Mammary microvascular endothelial cell (primary cell): ENCODE results near the gene ATL1. TPM values are rescaled to one million over a fixed set of nuclear protein-coding genes. Genes with fewer than 3 reads are reported as not detected.

Source experiments
- total RNA-seq: library from RNA; depleted of rRNA; stranded (reverse); fragments of >200 nt; gene quantifications from 2 replicates; pipeline ENCODE4 v1.2.3, GENCODE V29; 2015

The ATL1 gene
- 5.1 and 6.4 TPM in 2 replicates for total RNA-seq

DNA sequence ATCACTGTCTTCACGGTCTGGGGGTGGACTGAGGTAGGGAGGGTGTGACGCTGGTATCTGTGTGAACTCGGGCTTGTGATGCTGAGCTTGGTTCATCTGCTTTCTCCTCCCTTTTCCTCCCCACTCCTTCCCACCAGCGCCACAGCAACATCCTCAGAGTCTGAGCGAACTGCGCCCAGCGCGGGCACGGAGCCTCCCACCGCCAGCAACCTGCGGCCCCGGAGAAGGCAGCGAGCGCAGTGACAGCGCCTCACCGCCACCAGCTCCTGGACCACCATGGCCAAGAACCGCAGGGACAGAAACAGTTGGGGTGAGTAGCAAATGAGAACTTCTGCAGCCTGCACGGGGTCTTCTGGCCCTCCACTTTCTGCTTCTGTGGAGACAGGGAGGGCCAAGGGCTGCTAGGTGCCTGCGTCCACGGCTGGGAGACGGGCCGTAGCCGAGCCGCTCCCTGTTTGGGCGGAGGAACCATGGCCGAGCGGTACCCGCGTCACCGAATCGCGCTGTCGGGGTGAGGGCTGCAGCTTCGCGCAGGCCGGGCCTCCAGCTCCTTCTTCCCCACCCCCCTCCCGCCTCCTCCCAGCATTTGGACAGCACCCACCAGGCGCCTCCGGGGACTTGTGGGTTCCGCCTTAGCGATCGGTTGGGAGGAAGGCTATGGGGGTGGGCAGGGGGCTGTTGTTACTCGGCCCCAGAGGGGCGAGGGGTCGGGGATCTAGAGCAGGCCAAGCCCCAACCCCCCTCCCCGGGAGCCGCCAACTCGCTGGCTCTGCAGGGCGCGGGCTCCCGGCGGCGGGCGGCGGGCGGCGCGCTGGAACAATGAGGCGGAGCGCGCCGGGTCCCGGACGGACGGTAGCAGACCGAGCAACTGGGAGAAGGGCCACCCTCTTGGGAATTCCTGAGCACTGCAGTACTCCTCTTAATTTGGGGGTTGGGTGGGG lies at the start of gene ATL1:
ATL1 (plus strand) TSS at position 156 of the 941 bp plus-strand sequence; CDS start at position 277, 121 bp downstream.

DNA sequence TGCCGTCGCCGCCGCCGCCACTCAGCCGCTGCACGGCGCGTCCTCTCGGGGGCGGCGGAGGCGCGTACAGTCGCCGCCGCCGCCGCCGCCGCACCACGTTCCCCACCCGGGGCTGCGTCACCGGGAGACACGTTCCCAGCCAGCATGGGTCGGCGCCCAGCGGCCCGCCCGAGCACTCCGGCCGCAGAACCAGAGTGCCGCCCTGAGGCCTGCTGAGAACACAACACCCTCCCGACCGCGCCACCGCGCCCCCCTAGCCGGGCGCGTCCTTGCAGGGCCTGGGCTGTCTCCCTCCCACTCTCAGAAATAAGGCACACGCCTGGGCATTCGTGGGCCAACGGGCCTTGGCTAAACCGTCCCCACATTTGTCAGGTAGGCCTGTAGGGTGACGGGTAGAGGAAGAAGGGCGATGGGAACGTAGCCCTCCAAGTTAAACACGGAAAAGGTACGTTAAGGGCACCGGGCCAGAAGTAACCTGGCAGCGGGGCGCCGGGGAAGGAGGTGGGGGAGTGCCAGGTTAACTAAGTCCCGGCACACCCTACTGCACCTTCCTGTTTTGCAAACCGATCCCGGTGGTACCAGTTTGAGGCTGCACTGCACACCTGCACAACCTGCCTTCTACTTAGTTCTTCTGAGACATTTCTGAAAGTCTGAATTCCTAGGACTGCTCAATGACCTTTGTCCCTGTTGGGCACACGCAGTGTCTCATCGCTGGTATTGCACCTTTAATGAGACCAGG lies 27.3 kb upstream of the ATL1 start, which contains the start of gene MAP4K5:
MAP4K5 (minus strand) TSS at position 68 of the 739 bp plus-strand sequence. CDS start 520 bp downstream, outside the sequence.

DNA sequence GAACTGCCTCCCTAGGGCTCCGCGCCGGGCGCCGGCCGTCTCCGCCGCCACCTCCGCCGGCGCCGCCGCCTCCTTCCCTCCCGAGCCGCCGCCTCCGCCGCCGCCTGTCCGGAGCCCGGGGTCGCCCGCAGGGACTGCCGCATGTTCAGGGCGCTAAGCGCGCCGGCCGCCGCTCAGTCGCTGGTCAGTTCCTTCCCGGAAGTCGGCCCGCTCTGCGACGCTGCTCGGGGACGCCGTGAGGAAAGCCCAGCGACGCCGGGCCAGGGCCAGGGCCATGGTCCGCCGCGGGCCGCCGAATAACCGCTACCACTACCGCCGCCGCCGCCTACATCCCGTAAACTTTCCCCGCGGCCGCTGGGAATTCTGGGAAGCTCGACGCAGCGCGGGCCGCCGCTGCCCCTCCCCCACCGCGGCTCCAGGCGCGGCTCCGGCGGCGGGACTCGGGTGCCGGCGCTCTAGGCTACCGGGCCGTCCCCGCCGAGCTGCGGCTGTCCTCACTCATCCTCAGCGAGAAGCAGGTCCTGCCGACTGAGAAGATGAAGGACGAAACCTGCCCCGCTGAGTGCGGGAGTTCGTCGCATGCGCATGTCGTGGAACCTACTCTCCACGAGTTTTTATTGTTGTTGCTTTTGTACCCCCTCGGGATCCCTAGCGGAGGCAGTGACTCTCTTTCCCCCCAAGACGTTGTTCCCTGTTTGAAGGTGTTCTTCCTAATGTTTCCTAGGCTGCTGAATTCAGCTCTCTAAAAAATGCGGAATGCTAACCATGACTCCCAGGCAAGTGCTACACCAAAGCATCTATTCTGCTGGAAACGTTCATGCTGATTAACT lies 108.3 kb downstream of the ATL1 start, which contains the start of gene SAV1:
SAV1 (minus strand) TSS at position 311 of the 830 bp plus-strand sequence. CDS start 339 bp downstream, outside the sequence.

Other genes starting within 250 kb of the ATL1 start
- 5.2 and 5.4 TPM in 2 replicates for gene L2HGDH, start 247.9 kb upstream of the ATL1 start, total RNA-seq
- gene DMAC2L, start 247.8 kb upstream of the ATL1 start, total RNA-seq: 8.9 and 23.8 TPM in 2 replicates
- 9.6 and 10.4 TPM in 2 replicates for gene CDKL1, start 163.3 kb upstream of the ATL1 start, total RNA-seq
- 89.6 and 98.7 TPM in 2 replicates for gene MAP4K5, start 27.6 kb upstream of the ATL1 start, total RNA-seq
- 36.1 and 36.3 TPM in 2 replicates for gene SAV1, start 108.2 kb downstream of the ATL1 start, total RNA-seq